Astrocyte of the hippocampus (primary cell): ENCODE results near the gene LRRC51.
"Not testable (repeated sequence)": the region's sequence is repeated elsewhere in the genome, so short reads cannot be mapped to it uniquely, and the experiment has no call there.

Source experiments
- DNase-seq: peaks from one replicate; pipeline ENCODE4 v3.0.0; 2011; ENCODE audit warnings: low read depth, low spot score

Gene LRRC51

DNA sequence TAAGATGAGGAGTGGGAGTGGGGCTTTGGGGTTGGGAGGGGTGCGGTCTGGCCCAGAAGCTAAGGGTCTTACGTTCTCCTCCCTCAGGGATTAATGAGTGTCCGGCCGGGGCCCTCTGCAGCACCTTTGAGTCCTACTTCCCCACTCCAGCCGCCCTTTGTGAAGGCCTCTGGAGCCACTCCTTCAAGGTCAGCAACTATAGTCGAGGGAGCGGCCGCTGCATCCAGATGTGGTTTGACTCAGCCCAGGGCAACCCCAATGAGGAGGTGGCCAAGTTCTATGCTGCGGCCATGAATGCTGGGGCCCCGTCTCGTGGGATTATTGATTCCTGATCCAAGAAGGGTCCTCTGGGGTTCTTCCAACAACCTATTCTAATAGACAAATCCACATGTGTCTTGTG lies 58.9 kb downstream of the LRRC51 start:
- no peak for DNase-seq

DNA sequence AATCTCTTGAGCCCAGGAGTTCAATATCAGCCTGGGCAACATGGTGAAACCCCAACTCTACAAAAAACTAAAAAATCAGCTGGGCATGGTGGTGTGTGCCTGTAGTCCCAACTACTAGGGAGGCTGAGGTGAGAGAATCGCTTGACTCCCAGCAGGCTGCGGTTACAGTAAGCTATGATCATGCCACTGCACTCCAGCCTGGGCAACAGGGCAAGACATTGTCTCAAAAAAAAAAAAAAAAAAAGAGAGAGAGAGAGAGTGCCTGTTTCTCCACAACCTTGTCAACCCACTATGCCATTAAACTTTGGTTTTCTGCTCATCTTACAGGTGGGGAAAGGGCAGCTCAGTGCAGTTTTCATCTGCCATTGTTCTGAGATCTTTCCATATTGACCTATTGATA lies 60.0 kb downstream of the LRRC51 start:
- DNase-seq = no peak

DNA sequence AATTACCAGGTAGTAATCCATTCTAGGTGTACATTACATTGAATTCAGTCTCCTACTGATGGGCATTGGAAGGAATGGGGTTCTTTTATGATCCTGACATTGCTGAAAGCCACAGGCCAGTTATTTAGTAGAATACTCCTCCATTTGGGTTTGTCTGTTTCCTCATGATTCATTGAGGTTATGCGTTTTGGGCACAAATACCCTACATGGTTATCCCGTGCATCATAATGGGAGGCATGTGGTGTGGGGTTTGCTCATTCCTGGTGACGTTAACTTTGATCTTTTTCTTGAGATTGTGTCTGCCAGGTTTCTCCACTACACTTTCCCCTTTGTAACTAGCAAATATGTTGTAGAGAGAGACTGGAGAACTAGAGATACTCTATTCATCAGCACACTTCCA lies 60.4 kb downstream of the LRRC51 start:
- peak; percentile 93 for DNase-seq

DNA sequence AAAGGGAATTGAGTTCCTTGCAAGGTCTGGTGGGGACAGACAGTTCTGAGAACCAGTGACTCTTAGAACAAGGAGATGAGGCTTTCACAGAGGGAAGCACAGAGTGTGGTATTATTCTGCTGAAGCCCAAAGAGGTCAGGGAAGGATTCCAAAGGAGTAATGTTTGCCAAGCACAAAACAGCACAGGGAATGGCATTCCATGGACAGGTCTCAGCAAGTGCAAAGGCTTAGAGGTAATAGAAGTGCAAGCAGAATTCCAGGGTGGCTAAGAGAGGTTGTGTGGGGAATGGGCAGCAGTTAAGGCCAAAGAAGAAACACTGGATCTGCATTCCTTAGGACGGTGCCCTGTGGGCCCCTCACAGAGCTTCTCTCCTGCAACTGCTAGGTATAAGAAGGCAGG lies 61.4 kb downstream of the LRRC51 start:
- peak; percentile 49 for DNase-seq

DNA sequence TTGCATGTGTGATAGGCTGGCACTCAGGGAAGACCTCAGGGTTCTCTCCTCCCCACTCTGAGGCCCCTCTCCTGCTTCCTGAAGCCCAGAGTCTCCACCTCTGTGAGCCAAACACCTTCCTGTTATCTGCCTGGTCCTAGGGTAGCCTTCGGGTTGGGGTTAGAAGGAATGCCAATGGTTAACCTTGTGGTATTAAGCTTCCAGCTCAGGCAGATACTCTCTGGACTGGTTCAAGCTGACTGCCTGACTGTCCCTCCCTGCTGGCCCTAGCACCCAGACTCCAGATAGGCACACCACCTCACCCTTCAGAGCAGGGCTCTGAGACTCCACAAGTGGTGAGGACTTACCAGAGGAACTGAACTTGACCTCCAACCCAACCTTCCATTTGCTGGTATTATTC lies 61.9 kb downstream of the LRRC51 start:
- not testable (repeated sequence) for DNase-seq

DNA sequence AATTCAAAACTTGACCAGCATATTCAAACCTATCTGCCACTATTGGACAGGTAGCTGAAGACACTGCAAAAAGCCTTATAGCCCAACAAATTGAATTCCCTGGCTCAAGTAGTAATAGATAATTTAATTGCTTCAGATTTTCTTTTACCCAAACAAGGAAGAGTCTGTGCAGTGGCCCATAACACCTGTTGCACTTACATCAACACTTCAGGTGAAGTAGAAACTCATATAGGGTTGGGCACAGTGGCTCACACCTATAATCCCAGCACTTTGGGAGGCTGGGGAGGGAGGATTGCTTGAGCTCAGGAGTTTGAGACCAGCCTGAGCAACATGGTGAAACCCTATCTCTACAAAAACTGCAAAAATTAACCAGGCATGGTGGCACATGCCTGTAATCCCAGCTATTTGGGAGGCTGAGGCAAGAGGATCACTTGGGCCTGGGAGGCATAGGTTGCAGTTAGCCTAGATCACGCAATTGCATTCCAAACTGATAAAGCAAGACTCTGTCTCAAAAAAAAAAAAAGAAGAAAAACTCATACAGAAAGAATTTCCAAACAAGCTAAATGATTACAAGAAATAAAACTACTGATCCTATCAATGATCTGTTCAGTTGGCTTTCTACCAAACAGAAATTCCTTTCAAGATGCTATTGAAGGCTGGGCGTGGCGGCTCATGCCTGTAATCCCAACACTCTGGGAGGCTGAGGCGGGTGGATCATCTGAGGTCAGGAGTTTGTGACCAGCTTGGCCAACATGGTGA lies 64.3 kb downstream of the LRRC51 start:
- DNase-seq = peak; percentile 21
